22Rv1 (cell line): ENCODE data around the gene OTUB1.

Source experiments
- ZFX ChIP-seq: fragments of 450-650 bp; IDR thresholded peaks from 2 replicates; pipeline ENCODE4 v1.6.1; 2017; ENCODE audit warnings: antibody characterized with exemption, borderline replicate concordance
- TF ChIP-seq, protein P1 (sequence below): fragments of 450-650 bp; IDR thresholded peaks from 2 replicates; pipeline ENCODE4 v1.5.1; 2017; ENCODE audit warnings: mild to moderate bottlenecking

- TF ChIP-seq, protein P1, sequence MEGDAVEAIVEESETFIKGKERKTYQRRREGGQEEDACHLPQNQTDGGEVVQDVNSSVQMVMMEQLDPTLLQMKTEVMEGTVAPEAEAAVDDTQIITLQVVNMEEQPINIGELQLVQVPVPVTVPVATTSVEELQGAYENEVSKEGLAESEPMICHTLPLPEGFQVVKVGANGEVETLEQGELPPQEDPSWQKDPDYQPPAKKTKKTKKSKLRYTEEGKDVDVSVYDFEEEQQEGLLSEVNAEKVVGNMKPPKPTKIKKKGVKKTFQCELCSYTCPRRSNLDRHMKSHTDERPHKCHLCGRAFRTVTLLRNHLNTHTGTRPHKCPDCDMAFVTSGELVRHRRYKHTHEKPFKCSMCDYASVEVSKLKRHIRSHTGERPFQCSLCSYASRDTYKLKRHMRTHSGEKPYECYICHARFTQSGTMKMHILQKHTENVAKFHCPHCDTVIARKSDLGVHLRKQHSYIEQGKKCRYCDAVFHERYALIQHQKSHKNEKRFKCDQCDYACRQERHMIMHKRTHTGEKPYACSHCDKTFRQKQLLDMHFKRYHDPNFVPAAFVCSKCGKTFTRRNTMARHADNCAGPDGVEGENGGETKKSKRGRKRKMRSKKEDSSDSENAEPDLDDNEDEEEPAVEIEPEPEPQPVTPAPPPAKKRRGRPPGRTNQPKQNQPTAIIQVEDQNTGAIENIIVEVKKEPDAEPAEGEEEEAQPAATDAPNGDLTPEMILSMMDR: no peak
- TF ChIP-seq ZFX: no peak
Observed at GRCh38 chr11:64031001-64031400, 44.8 kb downstream of the OTUB1 start.
